Hindlimb muscle (tissue), 1 donor: ENCODE results near the gene PHF3. TPM values are rescaled to one million over a fixed set of nuclear protein-coding genes. Genes with fewer than 3 reads are reported as not detected.
"Not testable (repeated sequence)": the region's sequence is repeated elsewhere in the genome, so short reads cannot be mapped to it uniquely, and the experiment has no call there.

Experiments used
- DNase-seq: peaks from one replicate; pipeline ENCODE4 v3.0.0-alpha.2; 2013
- polyA plus RNA-seq: library from polyadenylated mRNA; unstranded; fragments of 120-200 nt; gene quantifications from one replicate; pipeline ENCODE4 v1.2.1, GENCODE V29; 2013; ENCODE audit not compliant: insufficient read length

PHF3 gene
- polyA plus RNA-seq, 1 donor, result 31.0 TPM

DNA sequence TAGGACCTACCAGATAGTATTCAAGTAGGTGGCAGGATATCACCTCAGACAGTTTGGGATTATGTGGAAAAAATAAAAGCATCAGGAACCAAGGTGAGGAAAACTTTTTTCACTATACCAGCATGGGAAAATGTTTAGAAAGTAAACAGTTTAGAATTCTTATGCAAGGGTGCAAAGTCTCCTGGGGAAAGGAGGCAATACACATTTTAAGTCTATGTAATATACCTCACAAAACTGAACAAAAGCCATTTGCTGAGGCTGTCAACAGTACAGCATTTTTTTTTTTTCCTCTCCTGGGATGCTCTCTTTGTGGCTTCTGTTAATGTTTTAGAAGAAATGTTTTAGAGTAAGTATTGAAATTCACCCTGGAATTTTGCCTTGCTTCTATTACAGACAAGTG, 73.5 kb downstream of the PHF3 start:
- DNase-seq, result no peak

DNA sequence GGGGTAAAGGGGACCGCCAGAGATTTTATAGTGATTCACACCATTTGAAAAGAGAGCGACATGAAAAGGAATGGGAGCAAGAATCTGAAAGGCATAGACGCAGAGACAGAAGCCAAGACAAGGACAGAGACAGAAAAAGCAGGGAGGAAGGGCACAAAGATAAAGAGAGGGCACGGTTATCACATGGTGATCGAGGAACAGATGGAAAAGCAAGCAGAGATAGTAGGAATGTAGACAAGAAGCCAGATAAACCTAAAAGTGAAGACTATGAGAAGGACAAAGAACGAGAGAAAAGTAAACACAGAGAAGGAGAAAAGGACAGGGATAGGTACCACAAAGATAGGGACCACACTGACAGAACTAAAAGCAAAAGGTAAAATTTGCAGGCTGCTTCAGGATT, 77.7 kb downstream of the PHF3 start:
- DNase-seq, result no peak

DNA sequence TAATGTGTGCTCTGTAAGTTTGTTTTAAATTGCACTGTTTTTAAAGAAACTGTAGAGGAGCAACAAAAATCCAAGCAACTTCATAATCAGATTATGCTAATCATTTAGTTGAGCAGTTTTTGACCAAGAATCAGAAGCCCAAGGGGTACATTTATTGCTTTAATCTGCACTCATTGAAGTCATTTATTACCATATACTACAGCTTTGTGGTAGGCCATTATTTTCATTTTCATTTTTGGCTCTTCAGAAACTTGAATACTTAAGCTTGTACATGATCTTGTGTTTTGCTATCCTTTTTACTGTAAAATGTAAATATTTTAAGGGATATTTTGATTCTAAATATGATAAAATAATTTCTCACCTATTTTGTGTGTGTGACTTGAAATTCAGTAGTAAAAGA, 78.5 kb downstream of the PHF3 start:
- no peak for DNase-seq

DNA sequence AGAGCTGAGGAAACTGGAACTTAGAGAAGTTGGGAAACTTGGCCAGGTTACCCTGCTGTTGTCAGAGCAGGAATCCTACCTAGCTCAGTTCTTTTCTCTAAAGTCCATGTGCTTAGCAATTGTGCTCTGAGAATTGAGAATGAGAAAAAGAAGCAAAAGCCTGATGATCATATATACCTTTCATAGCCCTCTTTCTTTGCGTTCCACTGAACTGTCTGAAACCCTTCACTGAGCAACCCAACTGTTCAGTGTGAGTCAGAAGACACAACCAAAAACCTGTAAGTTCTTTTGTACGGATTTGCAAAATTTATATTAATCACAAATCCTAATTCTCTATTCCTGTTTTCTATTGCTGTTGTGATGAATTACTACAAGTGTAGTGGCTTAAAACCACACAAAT, 80.6 kb downstream of the PHF3 start:
- no peak for DNase-seq

DNA sequence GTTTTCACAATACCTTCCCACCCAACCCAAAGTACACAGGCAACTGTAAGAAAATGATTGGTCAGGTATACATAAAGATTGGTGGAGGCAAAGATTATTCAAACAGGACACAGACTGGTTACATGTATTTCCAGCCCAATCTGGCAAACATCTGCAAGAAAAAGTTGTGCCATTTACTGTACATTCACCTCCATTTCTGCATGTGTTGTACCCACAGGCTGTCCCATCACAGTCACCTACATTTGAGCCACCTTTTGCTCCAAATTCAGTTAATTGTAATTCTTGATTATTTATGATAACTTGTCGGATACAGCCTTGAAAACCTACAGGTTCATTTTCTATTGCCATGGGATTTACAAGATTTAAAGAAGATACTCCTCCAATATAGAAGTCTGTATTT, 85.6 kb downstream of the PHF3 start:
- DNase-seq, result no peak

DNA sequence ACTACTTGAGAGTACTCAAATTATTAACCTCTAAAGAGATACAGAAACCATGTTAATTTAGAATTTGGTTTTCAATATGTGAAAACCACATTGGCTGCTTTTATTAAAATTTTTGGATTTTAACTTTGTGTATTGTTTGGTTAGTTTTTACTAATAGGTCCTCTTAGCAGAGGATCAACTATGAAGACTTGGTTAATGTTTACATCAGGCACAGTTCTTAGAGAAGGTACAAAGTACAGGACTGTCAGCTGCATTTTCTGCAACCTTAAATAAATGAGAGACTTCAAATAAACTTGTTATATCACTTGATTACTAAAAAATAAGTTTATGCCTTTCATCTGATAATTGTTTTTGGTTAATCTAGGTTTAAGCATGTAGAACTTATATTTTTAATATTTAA, 89.1 kb downstream of the PHF3 start:
- no peak for DNase-seq

DNA sequence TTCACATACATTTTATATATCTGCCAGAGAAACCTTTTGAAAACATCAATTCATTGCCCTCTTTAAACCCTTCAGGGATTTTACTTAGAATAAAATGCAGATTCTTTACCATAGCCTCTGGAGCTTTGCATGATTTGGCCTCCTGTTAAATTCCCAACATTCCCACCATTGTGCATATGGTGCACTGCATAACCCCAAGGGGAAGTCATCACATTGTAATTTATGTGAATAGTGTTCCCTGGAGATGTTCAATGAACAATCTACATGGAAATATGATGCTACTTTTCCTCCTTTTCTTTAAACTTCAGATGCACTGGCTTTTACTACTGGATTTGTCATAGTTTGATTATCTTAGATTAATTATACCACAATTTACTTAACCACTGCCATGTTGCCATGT, 94.7 kb downstream of the PHF3 start:
- no peak for DNase-seq

DNA sequence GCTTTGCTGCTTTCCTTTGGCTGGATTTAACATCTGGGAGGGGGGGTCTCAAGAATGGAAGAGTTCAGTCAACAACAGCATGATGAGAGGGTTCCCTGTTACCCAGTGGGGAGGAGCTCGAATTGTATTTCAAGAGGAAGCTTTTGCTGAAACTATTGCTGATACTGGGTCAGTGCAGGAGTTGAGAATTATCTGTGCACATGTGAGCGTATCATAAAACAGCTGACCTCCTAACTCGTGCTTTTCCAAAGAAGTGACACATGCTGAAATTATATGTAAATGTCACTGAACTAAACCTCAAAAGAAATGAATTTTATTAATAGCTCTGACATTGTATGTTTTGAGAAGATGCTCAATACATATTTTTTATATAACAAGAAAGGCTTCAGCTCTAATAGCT, 96.3 kb downstream of the PHF3 start:
- no peak for DNase-seq

DNA sequence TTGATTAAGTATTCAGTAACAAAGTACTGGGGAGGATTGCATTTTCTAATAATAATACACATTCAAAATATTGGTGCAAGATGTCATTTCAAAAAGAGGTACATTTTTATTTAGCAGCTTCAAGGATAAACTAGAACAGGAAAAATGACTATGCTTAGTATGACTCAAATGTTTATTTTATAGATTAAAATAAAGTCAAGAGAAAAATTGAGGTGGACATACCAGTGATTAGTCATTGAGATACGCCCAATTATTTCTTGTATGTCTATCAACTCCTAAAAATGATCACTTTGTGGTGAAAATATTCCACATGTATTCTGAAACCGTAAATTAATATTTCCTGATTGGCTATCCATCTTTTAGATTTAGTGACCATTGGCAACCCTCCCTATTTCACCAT, 96.7 kb downstream of the PHF3 start:
- DNase-seq, result no peak

DNA sequence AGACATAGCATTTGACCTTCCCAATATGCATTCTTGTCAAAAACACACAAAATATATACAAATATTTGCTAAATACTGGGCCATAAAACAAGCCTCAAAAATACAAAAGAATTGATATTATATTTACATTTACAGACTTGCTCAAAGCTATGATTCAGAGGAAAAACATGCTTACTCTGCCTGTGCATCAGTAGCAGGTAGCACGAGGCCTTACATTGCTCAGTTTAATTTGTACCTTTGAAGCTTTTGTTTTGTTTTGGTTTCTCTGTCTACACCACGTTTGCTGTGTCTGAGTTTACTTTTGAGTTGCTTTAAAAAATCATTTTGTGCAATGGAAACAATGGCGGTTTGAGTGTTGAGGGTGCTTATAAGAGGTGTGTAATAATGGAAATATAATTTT, 99.3 kb downstream of the PHF3 start:
- no peak for DNase-seq

DNA sequence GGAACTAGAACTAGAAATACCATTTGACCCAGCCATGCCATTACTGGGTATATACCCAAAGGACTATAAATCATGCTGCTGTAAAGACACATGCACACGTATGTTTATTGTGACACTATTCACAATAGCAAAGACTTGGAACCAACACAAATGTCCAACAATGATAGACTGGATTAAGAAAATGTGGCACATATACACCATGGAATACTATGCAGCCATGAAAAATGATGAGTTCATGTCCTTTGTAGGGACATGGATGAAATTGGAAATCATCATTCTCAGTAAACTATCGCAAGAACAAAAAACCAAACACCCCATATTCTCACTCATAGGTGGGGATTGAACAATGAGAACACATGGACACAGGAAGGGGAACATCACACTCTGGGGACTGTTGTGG, 102.6 kb downstream of the PHF3 start:
- DNase-seq, result not testable (repeated sequence)

DNA sequence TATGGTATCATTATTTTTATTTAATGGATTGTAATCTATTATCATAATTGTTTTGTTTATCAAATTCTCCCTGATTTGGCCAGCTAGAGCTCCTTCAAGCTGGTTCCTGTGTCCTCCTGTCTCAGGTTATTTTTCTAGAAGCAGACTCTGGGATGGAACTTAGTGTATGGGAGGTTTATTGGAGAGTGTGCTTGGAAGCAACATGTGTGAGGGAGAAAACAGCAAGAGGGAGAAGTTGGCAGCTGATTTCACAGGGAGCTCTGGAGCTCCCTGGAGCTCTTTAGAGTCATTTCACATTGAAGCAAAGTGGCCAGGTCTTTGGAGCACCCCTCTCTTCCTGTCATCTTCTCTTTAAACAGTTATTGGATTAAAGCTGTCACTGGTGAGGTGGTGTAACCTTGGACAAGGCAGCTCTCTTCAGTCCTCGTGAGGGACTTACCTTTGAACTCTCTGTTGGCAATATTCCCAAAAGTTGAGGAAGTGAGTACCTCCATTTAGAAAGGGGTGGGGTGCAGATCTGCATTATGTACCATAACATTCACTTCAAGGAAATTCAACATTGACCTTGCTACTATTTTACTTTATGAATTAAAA, 103.6 kb downstream of the PHF3 start:
- no peak for DNase-seq

DNA sequence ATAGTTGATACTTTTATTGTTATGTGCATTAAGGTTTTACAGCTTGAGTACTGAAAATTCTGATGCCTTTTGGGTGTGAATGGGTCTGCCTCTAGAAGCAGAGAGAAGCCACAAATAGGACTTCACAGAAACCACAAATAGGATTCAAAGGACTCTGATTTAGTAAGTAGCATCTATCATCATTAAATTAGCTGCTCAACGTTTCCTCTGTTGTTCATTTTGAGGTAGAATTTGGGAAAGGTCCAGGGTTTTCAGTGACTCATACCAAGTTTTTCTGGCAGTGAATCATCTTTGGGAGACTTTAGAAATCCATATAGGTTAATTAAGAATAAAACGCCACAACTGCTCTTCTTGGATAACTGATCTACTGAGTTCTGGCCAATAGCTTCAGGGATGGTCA, 105.1 kb downstream of the PHF3 start:
- DNase-seq, result no peak

DNA sequence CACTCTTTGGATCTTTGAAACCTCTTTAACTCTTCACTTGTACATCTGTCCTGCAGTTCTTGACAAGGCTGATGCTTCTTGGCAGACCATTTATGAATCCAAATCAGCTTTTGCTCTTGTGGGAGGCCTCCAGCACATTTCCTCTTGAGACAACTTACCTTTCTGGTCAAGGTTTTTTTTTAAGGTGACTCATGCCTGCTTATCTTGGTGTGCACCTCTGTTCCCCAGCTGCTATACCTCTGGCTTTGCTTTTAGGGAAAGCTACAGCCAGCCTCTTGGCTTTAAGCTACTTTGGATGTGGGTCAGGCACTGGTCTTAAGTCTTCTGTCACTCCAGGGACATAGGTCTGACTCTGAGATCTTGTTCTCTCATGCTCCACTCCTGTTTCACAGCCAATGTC, 106.5 kb downstream of the PHF3 start:
- no peak for DNase-seq

DNA sequence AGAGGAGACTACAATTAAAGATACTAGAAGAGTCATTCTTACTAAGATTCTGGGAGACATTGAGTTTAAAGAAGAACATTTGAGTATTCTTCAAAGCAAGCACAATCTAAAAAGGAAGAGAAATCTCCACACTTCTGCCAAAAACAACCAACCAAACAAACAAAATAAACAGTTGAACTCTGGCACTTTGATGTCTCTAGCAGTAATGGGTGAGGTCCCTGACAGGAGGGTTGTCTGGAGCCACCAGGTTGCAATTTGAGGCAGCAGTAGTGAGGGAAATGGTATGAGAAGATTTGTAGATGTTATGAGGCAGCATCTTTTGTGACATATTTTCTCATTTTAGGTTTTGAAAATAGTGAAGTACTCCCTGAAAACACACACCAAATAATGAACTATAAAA, 108.1 kb downstream of the PHF3 start:
- DNase-seq, result no peak

DNA sequence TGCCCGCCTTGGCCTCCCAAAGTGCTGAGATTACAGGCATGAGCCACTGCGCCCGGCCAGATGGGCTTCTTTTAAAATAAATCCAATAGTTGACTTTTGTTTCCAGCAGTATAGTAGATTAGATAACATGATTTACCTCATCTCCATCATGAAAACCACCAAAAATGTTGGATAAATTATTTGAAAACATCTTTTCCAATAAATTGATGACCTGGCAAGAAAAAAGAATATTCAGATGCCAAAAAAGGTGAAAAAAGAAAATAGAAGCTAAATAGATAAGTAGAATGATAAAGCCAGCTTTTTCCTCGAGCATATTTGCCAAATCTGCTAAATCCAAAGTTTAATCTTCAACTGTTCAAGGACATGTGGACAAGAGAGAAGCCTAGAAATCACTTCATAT, 109.2 kb downstream of the PHF3 start:
- no peak for DNase-seq

DNA sequence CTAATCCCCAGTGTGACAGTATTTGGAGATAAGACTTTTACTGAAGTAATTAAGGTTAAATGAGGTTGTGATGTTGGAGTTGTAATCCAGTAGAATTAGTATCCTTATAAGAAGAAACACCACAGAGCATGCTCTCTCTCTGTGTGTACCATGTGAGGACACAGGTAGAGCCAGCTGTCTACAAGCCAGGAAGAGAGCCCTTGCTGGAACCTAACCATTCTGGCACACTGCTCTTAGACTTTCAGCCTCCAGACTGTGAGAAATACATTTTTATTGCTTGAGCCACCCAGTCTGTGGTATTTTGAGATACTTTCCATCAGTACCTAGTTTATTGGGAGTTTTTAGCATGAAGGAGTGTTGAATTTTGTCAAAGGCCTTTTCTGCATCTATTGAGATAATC, 110.2 kb downstream of the PHF3 start:
- no peak for DNase-seq

DNA sequence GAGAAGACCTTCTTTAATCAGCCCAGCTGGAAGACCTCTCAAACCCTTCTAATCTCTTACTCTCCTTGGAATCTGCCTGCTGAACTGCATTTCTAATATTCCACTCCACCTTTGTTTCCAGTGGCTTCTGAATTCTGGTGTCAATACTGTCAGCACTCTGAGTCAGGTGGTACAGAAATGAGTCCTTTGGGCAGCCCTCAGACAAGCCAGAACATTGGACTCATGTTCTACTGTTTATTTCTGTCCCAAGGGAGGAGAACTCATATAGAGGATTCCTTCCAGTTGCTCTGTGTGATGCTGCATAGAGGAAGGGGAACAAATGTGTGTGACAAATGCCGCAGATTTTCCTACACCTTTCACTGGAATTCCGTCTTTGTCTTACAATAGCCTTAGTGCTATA, 114.8 kb downstream of the PHF3 start:
- no peak for DNase-seq

DNA sequence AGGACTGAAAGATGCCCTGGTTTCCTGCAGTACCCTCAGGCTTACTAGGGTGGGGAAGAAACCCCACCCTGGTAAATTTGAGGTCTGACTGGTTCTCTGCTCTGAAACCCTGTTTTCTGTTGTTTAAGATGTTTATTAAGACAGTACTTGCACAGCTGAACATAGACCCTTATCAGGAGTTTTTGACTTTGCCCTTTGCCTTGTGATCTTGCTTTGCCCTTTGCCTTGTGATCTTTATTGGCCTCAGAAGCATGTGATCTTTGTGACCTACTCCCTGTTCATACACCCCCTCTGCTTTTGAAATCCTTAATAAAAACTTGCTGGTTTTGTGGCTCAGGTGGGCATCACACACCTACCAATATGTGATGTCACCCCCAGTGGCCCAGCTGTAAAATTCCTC, 121.7 kb downstream of the PHF3 start:
- DNase-seq, result not testable (repeated sequence)

DNA sequence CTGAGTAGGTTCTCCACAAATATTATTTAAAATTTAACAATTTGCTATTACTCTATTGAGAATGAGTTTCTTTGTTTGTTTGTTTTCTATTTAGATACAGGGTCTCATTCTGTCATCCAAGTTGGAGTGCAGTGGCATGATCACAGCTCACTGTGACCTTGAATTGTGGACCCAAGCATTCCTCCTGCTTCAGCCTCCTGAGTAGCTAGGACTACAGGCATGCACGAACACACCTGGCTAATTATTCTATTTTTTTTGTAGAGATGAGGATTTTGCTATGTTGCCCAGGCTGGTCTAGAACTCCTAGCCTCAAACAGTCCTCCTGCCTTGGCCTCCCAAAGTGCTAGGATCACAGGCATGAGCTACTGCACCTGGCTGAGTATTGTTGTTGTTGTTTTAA, 122.2 kb downstream of the PHF3 start:
- DNase-seq, result no peak

DNA sequence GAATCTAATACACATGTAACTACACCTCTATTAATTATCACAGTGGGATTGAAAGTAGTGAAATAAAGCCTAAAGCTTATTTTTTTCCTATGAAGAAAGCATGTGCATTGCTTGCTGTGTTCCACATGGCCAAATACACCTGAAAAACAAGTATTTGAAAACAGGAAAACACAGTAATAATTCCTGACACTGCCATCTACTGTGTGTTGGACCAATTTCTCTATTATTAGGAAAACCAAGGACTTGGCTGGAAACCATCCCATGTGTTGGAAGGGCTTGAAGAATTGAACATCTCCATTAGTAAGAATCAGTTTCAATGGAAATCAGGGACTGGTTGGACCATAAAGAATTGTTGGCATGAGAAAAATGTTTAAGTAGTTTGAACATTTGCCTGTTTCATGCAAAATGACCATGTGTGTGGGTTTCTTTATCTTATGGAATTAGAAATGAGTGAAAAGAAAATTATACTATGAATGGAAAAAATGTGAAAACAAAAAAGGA, 124.1 kb downstream of the PHF3 start:
- DNase-seq, result no peak

DNA sequence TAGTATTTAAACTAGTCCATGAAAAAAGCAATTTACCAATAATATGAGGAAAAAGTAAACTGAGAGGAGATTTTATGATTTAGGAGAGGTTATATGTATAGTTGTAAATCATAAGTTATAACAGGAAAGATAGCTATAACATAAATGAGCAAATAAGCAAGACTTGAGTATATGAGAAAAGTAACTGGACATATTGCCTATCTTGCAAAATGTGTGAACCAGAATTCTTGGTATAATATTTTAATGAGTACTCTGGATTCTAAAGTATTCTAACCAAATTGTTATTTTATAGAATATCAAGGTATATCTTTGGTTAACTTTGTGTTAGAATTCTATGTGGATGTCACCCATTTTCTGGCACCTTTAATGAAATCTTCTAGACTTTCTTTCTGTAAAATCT, 124.6 kb downstream of the PHF3 start:
- no peak for DNase-seq

DNA sequence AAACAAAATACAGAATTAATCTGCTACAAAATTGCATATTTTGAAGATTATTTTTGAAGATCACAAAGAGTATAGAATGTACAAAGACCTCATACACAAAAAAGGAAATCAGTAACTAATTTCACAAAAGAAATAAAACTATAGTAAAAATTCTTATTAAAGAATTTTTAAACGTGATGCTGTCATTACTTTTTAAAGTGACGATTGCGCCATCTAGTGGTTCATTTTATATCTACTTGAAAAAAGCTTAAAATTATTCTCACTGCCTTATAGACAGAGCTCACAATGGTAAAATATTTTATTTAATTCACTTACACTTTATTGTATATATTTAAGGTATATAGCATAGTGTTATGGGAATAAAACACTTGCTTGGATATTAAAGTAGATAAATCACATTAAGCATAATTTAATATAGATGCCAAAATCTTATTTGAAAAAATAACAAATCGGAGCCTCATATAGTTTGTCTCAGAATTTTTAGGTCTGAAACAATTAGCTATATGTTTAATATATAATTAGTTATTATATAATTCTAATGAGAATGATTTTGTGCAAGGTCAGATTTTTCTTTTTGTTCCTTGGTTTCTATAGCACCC, 128.8 kb downstream of the PHF3 start:
- peak; percentile 26 for DNase-seq
